ENCODE measurements around the gene RNF225. TPM values are rescaled to one million over a fixed set of nuclear protein-coding genes. Genes with fewer than 3 reads are reported as not detected.
A peak's percentile ranks its signal among the peaks of the same experiment; 100 is the strongest.

RNF225 gene
- total and polyA plus RNA-seq, 2 of the 13 experiments (the other 11 are each of a cell fraction or from before 2014, with no cell fraction given), result not detected

GRCh38 chr19:58380662-58381459 is 14.6 kb upstream of the RNF225 start, which contains the start of gene ZNF837 (continued):
- no peak for TF ChIP-seq RAD51 (IDR thresholded peaks at IDR 0.05; ENCODE audit: borderline replicate concordance)
- peak; percentile 95 for TF ChIP-seq POLR2G (IDR thresholded peaks at IDR 0.05; ENCODE audit: low read depth, low read length)
- TF ChIP-seq, protein P1, sequence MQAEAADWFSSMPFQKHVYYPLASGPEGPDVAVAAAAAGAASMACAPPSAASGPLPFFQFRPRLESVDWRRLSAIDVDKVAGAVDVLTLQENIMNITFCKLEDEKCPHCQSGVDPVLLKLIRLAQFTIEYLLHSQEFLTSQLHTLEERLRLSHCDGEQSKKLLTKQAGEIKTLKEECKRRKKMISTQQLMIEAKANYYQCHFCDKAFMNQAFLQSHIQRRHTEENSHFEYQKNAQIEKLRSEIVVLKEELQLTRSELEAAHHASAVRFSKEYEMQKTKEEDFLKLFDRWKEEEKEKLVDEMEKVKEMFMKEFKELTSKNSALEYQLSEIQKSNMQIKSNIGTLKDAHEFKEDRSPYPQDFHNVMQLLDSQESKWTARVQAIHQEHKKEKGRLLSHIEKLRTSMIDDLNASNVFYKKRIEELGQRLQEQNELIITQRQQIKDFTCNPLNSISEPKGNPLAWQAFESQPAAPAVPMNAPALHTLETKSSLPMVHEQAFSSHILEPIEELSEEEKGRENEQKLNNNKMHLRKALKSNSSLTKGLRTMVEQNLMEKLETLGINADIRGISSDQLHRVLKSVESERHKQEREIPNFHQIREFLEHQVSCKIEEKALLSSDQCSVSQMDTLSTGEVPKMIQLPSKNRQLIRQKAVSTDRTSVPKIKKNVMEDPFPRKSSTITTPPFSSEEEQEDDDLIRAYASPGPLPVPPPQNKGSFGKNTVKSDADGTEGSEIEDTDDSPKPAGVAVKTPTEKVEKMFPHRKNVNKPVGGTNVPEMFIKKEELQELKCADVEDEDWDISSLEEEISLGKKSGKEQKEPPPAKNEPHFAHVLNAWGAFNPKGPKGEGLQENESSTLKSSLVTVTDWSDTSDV (CRISPR knock-in tag; IDR thresholded peaks at IDR 0.05), result peak; percentile 37; the same call in 1 of the 2 replicates
- TF ChIP-seq HMGA1 (CRISPR knock-in tag; conservative IDR thresholded peaks at IDR 0.05), result no peak
- peak; percentile 93; the same call in 1 of the 2 replicates for TF ChIP-seq IRF2 (CRISPR knock-in tag; IDR thresholded peaks at IDR 0.05)
- peak; percentile 71; the same call in 1 of the 2 replicates for TF ChIP-seq ZMYM4 (CRISPR knock-in tag; IDR thresholded peaks at IDR 0.05)
- TF ChIP-seq, protein P2, sequence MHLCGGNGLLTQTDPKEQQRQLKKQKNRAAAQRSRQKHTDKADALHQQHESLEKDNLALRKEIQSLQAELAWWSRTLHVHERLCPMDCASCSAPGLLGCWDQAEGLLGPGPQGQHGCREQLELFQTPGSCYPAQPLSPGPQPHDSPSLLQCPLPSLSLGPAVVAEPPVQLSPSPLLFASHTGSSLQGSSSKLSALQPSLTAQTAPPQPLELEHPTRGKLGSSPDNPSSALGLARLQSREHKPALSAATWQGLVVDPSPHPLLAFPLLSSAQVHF (CRISPR knock-in tag; IDR thresholded peaks at IDR 0.05), result 0 out of 2 replicates have a peak, but pooled peaks have one; percentile 79
- TF ChIP-seq SAFB2 (CRISPR knock-in tag; IDR thresholded peaks at IDR 0.05; ENCODE audit: borderline replicate concordance, low read depth), result peak; percentile 25; the same call in 1 of the 2 replicates
- TF ChIP-seq, protein P3, sequence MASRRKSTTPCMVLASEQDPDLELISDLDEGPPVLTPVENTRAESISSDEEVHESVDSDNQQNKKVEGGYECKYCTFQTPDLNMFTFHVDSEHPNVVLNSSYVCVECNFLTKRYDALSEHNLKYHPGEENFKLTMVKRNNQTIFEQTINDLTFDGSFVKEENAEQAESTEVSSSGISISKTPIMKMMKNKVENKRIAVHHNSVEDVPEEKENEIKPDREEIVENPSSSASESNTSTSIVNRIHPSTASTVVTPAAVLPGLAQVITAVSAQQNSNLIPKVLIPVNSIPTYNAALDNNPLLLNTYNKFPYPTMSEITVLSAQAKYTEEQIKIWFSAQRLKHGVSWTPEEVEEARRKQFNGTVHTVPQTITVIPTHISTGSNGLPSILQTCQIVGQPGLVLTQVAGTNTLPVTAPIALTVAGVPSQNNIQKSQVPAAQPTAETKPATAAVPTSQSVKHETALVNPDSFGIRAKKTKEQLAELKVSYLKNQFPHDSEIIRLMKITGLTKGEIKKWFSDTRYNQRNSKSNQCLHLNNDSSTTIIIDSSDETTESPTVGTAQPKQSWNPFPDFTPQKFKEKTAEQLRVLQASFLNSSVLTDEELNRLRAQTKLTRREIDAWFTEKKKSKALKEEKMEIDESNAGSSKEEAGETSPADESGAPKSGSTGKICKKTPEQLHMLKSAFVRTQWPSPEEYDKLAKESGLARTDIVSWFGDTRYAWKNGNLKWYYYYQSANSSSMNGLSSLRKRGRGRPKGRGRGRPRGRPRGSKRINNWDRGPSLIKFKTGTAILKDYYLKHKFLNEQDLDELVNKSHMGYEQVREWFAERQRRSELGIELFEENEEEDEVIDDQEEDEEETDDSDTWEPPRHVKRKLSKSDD (CRISPR knock-in tag; IDR thresholded peaks at IDR 0.05; ENCODE audit: low read depth), result no peak; the same call in 1 of the 2 replicates
- peak; percentile 98 for TF ChIP-seq MED8 (CRISPR knock-in tag; IDR thresholded peaks at IDR 0.05; ENCODE audit: insufficient replicate concordance)
- TF ChIP-seq ZHX2 (IDR thresholded peaks at IDR 0.05; ENCODE audit: low read depth), result peak; percentile 92
- 0 out of 2 replicates have a peak, but pooled peaks have one; percentile 28 for TF ChIP-seq ZHX2 (CRISPR knock-in tag; IDR thresholded peaks at IDR 0.05; ENCODE audit: borderline replicate concordance)
- peak; percentile 74 for TF ChIP-seq ZNF772 (CRISPR knock-in tag; IDR thresholded peaks at IDR 0.05)
- TF ChIP-seq DR1 (CRISPR knock-in tag; IDR thresholded peaks at IDR 0.05), result peak; percentile 77
- TF ChIP-seq RFX5 (IDR thresholded peaks at IDR 0.05; ENCODE audit: low read depth, low read length), result peak; percentile 44
